IMR-90 (cell line): ENCODE measurements around the gene CERS1.

Experiments
- BHLHE40 ChIP-seq: fragments of 150-350 bp; IDR thresholded peaks from 2 replicates; pipeline ENCODE4 v1.6.1; 2016; ENCODE audit warnings: mild to moderate bottlenecking, low read depth, low read length
- CEBPB ChIP-seq: IDR thresholded peaks from 2 replicates; pipeline ENCODE4 v1.6.1; 2012; ENCODE audit warnings: low read depth, low read length, improper control_type of control experiment
- CHD1 ChIP-seq: IDR thresholded peaks from 2 replicates; pipeline ENCODE4 v1.6.1; 2012; ENCODE audit warnings: low read depth, low read length, improper control_type of control experiment
- FOS ChIP-seq: fragments of 150-350 bp; IDR thresholded peaks from 2 replicates; pipeline ENCODE4 v1.6.1; 2016; ENCODE audit warnings: low read depth, low read length
- MAFK ChIP-seq: IDR thresholded peaks from 2 replicates; pipeline ENCODE4 v1.6.1; 2012; ENCODE audit warnings: low read depth, low read length, improper control_type of control experiment
- MAZ ChIP-seq: IDR thresholded peaks from 2 replicates; pipeline ENCODE4 v1.6.1; 2012; ENCODE audit warnings: low read depth, mild to moderate bottlenecking, low read length, improper control_type of control experiment, moderate library complexity, borderline replicate concordance
- MXI1 ChIP-seq: IDR thresholded peaks from 2 replicates; pipeline ENCODE4 v1.6.1; 2012; ENCODE audit warnings: low read depth, mild to moderate bottlenecking, low read length, moderate library complexity, borderline replicate concordance
- NFE2L2 ChIP-seq: fragments of 150-350 bp; IDR thresholded peaks from 2 replicates; pipeline ENCODE4 v1.6.1; 2016; ENCODE audit warnings: low read depth, mild to moderate bottlenecking, low read length
- POLR2A ChIP-seq: IDR thresholded peaks from 2 replicates; pipeline ENCODE4 v1.6.1; 2012; ENCODE audit warnings: mild to moderate bottlenecking, low read depth, low read length
- RAD21 ChIP-seq: IDR thresholded peaks from 2 replicates; pipeline ENCODE4 v1.6.1; 2012; ENCODE audit warnings: low read length, improper control_type of control experiment
- RCOR1 ChIP-seq: IDR thresholded peaks from 2 replicates; pipeline ENCODE4 v1.6.1; 2012; ENCODE audit warnings: mild to moderate bottlenecking, low read length, improper control_type of control experiment; ENCODE audit not compliant: insufficient replicate concordance
- RFX5 ChIP-seq: IDR thresholded peaks from 2 replicates; pipeline ENCODE4 v1.8.0; 2012; ENCODE audit warnings: low read depth, mild to moderate bottlenecking, low read length, moderate library complexity
- TF ChIP-seq, protein P1 (sequence below): conservative IDR thresholded peaks from 2 replicates; pipeline ENCODE4 v1.5.1; 2012; ENCODE audit warnings: mild to moderate bottlenecking, low read depth, low read length, improper control_type of control experiment
- TF ChIP-seq, protein P2 (sequence below): fragments of 150-350 bp; IDR thresholded peaks from 2 replicates; pipeline ENCODE4 v1.6.1; 2017; ENCODE audit warnings: mild to moderate bottlenecking, antibody characterized with exemption, low read length, low read depth

DNA sequence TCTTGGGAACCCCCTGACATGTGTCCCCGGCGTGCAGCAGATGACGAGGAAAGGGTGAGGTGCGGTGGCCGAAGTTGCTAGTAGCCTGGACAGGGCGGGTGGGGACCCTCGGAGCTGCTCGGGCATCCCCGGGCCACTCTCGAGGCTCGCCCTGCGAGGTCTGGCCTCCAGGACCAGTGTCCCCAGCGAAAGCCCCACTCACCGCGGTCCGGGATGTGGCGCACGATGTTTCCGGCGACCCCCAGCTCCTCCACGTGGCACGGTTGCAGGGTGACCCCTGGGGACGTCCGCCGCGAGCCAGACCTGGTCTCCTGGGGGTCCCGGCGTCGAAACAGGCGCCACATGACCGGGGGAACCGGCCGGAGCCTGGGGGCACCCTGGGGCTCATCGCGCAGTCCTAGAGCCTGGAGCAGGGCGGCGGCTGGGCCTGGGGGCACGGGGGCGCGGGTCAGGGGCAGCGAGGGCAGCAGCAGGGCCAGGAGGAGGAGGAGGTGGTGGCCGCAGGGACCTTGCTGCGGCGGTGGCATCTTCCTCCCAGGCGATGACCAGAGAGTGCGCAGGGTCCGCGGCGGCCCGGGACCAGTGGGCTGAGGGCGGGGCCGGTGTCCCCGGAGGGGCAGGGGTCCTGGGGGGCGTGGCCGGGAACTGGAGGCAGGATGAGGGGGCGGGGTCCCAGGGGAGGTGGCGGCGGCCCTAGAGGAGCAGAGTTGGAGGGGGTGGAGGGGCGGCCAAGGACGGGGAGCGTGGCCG, 26.0 kb downstream of the CERS1 start:
- TF ChIP-seq POLR2A (no peak), BHLHE40 (no peak), RCOR1 (no peak), RAD21 (no peak), MAZ (no peak), CHD1 (no peak), RFX5 (no peak), FOS (no peak), CEBPB (no peak), NFE2L2 (no peak), MAFK (no peak), MXI1 (no peak)
- TF ChIP-seq, protein P1, sequence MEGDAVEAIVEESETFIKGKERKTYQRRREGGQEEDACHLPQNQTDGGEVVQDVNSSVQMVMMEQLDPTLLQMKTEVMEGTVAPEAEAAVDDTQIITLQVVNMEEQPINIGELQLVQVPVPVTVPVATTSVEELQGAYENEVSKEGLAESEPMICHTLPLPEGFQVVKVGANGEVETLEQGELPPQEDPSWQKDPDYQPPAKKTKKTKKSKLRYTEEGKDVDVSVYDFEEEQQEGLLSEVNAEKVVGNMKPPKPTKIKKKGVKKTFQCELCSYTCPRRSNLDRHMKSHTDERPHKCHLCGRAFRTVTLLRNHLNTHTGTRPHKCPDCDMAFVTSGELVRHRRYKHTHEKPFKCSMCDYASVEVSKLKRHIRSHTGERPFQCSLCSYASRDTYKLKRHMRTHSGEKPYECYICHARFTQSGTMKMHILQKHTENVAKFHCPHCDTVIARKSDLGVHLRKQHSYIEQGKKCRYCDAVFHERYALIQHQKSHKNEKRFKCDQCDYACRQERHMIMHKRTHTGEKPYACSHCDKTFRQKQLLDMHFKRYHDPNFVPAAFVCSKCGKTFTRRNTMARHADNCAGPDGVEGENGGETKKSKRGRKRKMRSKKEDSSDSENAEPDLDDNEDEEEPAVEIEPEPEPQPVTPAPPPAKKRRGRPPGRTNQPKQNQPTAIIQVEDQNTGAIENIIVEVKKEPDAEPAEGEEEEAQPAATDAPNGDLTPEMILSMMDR: no peak
- TF ChIP-seq, protein P2, sequence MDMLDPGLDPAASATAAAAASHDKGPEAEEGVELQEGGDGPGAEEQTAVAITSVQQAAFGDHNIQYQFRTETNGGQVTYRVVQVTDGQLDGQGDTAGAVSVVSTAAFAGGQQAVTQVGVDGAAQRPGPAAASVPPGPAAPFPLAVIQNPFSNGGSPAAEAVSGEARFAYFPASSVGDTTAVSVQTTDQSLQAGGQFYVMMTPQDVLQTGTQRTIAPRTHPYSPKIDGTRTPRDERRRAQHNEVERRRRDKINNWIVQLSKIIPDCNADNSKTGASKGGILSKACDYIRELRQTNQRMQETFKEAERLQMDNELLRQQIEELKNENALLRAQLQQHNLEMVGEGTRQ: no peak
